ENCODE results near the gene TMPRSS5.

DNA sequence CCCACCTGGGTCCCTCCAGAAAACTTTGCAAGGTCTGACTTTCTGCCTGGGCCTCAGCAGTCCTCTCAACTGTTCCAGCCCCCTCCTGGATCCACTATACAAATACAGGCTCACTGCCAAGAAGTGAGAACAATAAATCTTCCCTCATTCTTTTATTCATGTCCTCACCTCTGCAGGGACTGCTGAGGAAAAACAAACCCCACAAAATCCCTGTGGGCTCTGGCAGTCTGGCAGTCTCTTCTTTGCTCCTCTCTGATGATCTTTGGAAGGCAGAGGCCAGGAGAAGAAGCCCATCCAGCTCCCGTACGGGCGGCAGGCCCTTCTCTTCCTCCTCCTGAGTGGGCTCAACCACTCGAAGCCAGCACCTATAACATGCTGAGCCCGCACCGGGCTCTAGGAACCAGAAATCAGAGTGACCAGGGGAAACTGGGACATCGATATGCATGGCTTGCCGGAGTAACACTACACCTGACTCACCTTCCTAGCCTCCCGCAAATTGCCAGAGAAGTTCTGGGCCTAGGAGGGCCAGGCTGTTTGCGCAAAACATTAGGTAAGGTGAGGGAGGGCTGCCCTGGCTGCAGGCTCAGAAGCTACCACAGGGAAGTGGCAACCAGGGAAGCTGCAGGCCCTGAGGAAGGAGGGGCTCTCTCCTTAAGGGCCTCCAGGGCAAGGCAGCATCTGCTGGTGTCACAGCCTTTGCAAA lies 24.2 kb downstream of the TMPRSS5 start:
- TF ChIP-seq GATA3 (IDR thresholded peaks at IDR 0.05; ENCODE audit: low read depth, low read length), result no peak
- TF ChIP-seq GATA2 (IDR thresholded peaks at IDR 0.05; ENCODE audit: low read depth, low read length), result no peak
